GM10847 (cell line): ENCODE results near the gene LHPP.

Source experiments
- POLR2A ChIP-seq: IDR thresholded peaks from 2 replicates; pipeline ENCODE4 v1.6.1; 2011; ENCODE audit not compliant: insufficient read length; ENCODE audit errors: extremely low read depth

The LHPP gene

DNA sequence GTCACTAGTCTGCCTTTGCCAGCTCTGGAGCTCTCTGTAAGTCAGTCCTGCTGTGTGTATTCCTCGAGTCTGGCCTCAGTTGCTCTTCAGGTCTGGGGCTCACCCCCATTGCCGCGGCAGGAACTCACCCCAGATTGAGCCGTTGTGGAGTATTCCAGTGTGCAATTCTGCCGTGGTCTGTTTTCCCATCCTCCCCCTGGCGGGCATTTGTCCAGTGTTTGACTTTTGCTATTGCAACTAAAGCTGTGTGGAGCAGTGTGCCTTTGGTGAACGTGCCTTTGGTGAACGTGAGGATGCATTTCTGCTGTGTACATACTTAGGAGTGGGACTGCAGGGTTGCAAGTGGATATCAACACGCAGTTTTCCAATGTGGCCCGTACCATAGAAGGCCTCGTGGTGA is 148.1 kb downstream of the LHPP start:
- TF ChIP-seq POLR2A = no peak

DNA sequence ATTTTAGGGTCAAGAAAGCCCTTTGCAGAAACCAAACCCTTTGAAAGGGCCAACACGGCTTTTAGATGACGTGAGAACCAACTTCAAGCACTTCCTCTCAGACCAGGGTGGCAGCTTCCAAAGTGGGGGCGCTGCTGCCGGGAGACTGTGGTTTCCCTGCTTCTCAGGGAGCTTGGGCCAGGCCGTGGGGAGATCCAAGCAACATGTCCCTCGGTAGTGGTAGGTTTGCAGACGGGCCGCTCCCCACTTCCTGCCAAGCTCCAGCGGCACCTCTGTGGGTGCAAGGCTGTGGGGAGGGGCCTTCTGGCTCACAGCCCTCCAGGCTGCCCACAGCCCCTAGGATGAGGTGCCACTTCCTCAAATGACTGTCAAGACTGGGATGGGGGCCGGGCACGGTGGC is 150.1 kb downstream of the LHPP start:
- TF ChIP-seq POLR2A = no peak

DNA sequence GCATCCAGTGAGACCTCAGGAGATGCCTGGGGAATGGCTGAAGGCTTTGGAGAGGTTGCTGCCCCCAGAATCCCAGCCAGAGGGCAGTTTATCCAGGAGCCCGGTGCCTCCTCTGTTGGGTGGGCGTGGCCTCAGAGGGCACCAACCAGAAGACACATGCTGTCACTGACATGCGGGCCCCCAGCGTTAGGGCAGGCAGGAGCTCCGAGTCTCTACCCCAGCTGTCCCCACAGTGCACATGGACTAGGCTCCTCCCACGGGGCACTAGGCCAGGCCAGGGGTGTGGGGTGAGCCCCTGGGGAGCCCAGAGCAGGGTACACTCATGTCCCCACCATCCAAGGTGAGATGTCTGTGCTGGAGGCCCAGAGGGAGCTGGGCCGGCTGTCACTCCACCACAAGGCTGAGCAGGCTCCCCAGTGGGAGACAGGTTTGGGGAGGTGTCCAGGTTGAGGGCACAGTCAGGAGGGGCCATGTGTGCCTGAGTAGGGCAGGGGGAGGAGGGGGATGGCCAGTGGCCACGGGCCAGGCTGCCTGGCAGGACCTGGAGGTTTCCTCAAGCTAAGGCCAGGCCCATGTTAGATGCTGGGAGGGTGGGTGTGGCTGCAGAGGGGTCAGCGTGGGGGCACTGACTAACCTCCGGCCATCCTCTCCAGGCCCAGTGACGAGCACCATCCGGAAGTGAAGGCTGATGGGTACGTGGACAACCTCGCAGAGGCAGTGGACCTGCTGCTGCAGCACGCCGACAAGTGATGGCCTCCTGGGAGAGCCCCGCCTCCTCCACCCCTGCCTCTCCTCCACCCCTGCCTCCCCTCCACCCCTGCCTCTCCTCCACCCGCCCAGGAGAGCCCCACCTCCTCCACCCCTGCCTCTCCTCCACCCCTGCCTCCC is 151.2 kb downstream of the LHPP start:
- no peak for TF ChIP-seq POLR2A

DNA sequence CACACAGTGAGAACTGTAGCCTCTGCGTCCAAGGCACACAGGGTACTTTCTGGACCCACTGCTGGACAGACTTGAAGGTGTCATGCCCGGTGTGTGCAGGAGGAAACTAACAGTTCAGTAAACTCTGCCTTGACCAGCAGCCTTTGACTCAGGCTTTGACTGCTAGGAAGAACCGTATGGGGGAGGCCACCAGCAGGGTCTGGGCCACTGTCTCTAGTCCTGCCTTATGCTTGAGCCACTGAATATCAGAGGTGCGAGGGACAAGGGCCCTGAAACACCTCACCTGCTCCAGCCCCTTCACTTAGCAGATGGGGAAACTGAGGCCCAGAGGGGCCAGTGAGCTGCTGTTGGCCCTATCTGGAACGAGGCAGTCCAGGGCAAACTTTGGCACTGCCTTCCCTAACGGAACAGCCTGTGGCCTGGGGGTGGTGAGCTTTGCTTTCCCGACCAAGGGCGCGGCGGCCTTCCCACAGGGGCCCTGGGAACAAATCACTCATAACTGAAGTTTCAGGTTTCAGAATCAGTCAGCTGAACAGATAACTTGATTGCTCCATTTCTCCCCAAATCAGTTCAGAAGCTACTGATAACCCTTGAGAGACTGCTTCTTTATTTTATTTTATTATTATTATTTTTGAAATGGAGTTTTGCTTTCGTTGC is 152.5 kb downstream of the LHPP start:
- TF ChIP-seq POLR2A = no peak

DNA sequence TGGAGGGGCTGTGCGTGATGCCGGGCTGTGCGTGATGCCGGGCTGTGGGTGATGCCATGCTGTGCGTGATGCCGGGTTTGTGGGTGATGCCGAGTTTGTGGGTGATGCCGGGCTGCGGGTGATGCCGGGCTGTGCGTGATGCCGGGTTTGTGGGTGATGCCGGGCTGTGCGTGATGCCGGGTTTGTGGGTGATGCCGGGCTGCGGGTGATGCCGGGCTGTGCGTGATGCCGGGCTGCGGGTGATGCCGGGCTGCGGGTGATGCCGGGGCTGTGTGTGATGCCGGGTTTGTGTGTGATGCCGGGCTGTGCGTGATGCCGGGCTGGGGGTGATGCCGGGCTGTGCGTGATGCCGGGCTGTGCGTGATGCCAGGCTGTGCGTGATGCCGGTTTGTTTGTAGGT is 153.6 kb downstream of the LHPP start:
- no peak for TF ChIP-seq POLR2A

GRCh38 chr10:124616040-124616835 is 154.6 kb downstream of the LHPP start:
- no peak for TF ChIP-seq POLR2A

DNA sequence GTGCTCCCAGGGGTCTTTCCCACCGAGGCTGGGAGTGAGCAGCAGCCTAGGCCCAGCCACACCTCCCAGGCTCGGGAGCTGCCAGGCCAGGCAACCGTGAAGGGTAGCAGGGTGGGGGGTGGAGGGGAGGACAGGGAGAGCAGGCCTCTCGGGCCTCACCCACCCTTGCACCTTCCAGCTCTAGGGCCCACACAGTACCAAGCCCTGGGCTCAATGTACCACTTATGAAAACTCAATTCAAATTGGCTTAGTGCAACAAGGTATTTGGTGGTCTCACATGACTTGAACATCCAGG is 155.2 kb downstream of the LHPP start:
- TF ChIP-seq POLR2A = no peak

DNA sequence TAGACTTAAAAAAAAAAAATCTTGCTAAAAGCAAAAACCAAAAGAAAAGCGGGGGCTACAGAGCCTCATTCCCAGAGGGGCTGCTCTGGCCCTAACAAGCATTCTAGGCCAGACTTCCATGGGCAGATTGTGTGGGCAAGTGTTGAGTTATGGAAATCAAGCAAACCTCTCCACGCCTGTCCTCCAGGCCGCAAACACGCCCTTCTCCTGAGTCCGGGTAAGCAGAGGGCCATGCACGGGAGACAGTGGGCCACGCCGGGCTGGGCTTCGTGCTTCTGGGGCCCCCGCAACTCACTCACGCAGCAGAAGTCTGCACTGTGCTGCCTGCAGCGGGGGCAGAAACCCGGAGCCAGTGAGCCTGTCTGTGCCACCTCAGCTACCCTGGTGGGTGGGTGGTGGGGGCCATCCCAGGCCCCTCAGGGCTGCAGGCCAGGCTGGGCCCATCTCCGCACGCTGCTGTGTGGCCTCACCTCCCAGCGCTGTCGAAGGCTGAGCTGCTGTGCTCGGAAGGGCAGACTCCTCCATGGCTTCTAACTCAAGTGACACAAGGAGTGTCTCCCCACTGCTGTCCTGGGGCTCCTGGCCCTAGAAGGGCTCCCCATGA is 156.9 kb downstream of the LHPP start:
- TF ChIP-seq POLR2A = no peak

- TF ChIP-seq POLR2A = no peak
Observed at GRCh38 chr10:124619195-124619594, 157.6 kb downstream of the LHPP start.

DNA sequence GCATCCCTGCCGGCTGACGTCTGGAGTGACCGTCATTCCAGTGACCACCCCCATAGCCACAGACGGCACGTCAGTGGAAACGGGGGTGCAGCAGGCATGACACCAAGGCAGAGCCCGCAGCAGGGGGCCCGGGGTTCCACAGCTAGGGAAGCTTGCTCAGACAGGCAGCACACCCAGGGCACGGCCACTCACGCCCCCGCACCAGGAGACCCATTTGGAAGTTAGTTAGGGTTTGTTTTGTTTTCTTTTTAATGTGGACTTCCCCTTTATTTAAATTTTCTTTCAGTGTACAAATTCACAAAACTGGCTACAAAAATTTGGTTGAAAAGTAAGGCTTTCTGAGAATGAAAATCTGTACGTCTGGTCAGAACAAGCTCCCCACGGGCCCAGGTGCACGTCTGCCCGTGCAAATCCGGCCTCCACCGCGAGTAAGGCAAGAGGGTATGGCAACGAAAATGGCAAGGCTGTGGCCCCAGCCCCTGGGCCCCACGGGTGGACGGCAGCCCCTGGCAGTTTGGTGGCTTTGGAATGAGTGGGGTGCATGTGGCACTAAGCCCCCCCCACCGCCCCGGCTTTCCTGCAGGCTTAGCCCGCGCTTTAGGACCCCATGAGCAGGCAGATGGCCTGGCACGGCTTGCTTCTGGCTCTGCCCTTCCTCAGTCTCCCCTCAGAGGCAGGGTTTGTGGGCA is 158.3 kb downstream of the LHPP start:
- TF ChIP-seq POLR2A = no peak

DNA sequence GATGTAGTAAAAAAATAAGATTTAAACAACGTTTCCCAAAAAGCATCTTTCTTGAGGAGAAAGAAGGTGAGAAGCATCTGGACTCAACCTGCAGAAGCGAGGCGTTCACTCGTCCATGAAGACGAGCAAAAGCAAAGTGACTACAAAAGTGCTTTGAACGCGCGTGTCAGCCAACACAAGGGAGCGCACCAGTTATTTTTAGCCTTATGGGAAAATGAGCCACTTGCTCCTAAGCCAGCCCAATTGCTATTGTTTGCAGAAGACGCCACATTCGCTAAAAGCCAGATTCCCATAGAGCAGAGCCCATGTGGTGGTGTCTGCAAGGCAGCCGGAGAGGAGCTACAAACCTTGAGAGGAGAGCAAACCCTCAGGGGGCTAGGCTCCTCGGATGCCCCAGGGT is 160.0 kb downstream of the LHPP start:
- TF ChIP-seq POLR2A = no peak

DNA sequence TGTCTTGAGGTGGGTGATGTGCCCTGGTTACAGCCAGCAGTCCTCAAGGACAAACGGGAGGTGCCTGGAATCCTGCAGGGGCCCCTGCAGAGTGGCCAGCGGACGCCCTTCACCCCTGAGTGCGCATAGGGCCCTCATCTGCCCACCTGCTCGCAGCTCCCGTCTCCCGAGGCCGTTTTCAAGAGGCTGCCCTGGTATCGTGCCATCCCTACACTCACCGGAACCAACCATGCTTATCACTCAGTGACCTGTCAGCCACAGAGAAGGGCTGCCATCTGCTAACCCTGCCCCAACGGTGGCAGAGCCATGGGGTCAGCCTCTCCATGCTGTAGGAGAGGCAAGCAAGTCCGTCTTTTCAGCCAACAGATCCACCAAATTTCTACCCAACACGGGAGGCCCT is 160.5 kb downstream of the LHPP start:
- TF ChIP-seq POLR2A = no peak

DNA sequence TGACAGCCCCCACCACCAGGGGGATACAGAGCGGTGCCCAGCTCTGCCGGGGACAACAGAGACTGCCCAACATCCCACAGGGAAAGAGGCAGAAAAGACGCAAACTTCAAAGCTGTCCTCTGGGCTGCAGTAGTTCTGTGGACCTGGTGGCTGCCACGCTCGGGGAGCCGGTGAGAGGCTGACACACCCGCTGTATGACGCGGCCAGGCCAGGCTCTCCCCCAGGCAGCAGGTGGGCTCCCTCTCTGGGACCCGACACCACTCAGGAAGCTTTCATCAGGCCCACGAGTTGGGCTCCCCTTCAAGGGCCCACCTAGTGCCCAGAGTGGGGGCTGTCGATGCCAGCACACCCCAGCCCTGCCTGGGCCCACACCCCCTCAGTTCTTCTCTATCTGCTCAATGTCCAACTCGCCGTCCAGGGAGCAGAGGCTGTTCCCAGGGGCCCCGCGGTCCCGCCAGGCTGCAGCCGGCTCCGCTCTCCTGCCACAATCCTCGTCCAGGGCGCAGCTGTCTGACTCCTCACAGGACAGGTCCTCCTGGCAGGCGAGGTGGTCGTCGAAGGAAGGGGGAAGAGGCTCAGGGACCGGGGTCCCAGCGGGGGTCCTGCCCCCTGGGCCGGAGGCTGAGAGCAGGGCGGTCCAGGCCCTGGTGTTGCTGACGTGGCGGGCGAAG is 161.4 kb downstream of the LHPP start:
- TF ChIP-seq POLR2A = no peak

- no peak for TF ChIP-seq POLR2A
Observed at GRCh38 chr10:124624006-124624405, 162.4 kb downstream of the LHPP start.
